GM12878 (cell line): ENCODE results near the gene RFX3. TPM values are rescaled to one million over a fixed set of nuclear protein-coding genes. Genes with fewer than 3 reads are reported as not detected.

ENCODE experiments used
- ATAC-seq: fragments of 200-7000 bp; cut with Tn5 transposase; 3 replicates; pipeline ENCODE4 v1.9.1; 2020; ENCODE audit warnings: mild to moderate bottlenecking, moderate library complexity
- BruUV-seq: library from RNA; stranded (reverse); fragments of 400-500 nt; replicated peaks from 2 replicates; lab custom pipeline; 2021; lab: Mats Ljungman, UMichigan
- CTCF ChIA-PET: fragments of 300-600 bp; sonication (Branson Sonifier 250); formaldehyde crosslinking; extraction: SDS; loops from one replicate; lab custom pipeline; 2021; ENCODE audit warnings: inconsistent platforms; lab: Yijun Ruan, JAX
- POLR2A ChIA-PET: fragments of 350-600 bp; formaldehyde crosslinking; extraction: SDS; loops from one replicate; lab custom pipeline; 2021; ENCODE audit warnings: inconsistent platforms; lab: Charles Lee
- RAD21 ChIA-PET: fragments of 300-600 bp; sonication (Branson Sonifier 250); formaldehyde crosslinking; loops from one replicate; lab custom pipeline; 2023; ENCODE audit warnings: antibody characterized with exemption; ENCODE audit not compliant: unreplicated experiment; lab: Charles Lee
- SMC1A ChIA-PET: fragments of 300-600 bp; sonication (Branson Sonifier 250); formaldehyde crosslinking; loops from one replicate; lab custom pipeline; 2023; ENCODE audit not compliant: unreplicated experiment, uncharacterized antibody; lab: Charles Lee
- DNase-seq: peaks from one replicate; pipeline ENCODE4 v3.0.0-alpha.2; 2011; ENCODE audit warnings: low read depth, low spot score
- FAIRE-seq: peaks from 3 replicates; lab custom pipeline; 2011; peaks lifted over from hg19 to GRCh38; lab: Jason Lieb, UNC
- H2AFZ ChIP-seq: 2 replicates; pipeline ENCODE4 v1.6.0; 2011; ENCODE audit warnings: low read depth, low read length, control low read depth; ENCODE audit not compliant: control insufficient read depth
- H3K27ac ChIP-seq: 2 replicates; pipeline ENCODE4 v1.5.1; 2011; ENCODE audit warnings: control low read depth; ENCODE audit not compliant: control insufficient read depth, insufficient read depth
- H3K27me3 ChIP-seq, 2 experiments: replicated peaks in 1 of 2; 2 replicates each; pipeline versions ENCODE4 v1.6.0 to v1.6.1; 2011; ENCODE audit warnings: low read length in 1 of 2; ENCODE audit not compliant: control insufficient read depth in 2 of 2, insufficient read depth in 2 of 2
- H3K36me3 ChIP-seq, 2 experiments: 2 replicates each; pipeline ENCODE4 v1.5.1; 2011; ENCODE audit warnings: low read length in 1 of 2; ENCODE audit not compliant: control insufficient read depth in 2 of 2, insufficient read depth in 2 of 2
- H3K4me1 ChIP-seq: 2 replicates; pipeline ENCODE4 v1.6.1; 2011; ENCODE audit warnings: mild to moderate bottlenecking, low read length, moderate library complexity, mixed read lengths; ENCODE audit not compliant: control insufficient read depth, insufficient read depth
- H3K4me2 ChIP-seq: 2 replicates; pipeline ENCODE4 v1.6.0; 2011; ENCODE audit warnings: control low read depth; ENCODE audit not compliant: control insufficient read depth, insufficient read depth
- H3K4me3 ChIP-seq: fragments of 200-600 bp; sonication (generic); 2 replicates; pipeline ENCODE4 v1.5.1; 2016
- H3K79me2 ChIP-seq: 2 replicates; pipeline ENCODE4 v1.6.0; 2011; ENCODE audit warnings: low read length; ENCODE audit not compliant: control insufficient read depth, insufficient read depth
- H3K9ac ChIP-seq: 2 replicates; pipeline ENCODE4 v1.8.0; 2011; ENCODE audit warnings: low read length, control low read depth, mixed read lengths; ENCODE audit not compliant: control insufficient read depth, insufficient read depth
- H3K9me3 ChIP-seq: replicated peaks from 3 replicates; pipeline ENCODE4 v1.5.1; 2011; ENCODE audit warnings: mild to moderate bottlenecking, low read length; ENCODE audit not compliant: control insufficient read depth, insufficient read depth
- H4K20me1 ChIP-seq: 2 replicates; pipeline ENCODE4 v1.6.0; 2011; ENCODE audit not compliant: control insufficient read depth, insufficient read depth
- ASH2L ChIP-seq: fragments of 300-600, 200-600 bp; sonication (generic); IDR thresholded peaks from 2 replicates; pipeline ENCODE4 v1.6.1; 2017; ENCODE audit warnings: low read depth, mild to moderate bottlenecking, borderline replicate concordance
- BHLHE40 ChIP-seq, 2 experiments: fragments of 450-650 bp in 1 of 2; IDR thresholded peaks; 2 replicates each; pipeline ENCODE4 v1.6.1; 2011 to 2017; ENCODE audit warnings: low read depth in 2 of 2, borderline replicate concordance in 1 of 2, improper control_type of control experiment in 1 of 2, low read length in 1 of 2, mild to moderate bottlenecking in 1 of 2
- DPF2 ChIP-seq: fragments of 450-650 bp; IDR thresholded peaks from 2 replicates; pipeline ENCODE4 v1.6.1; 2017; ENCODE audit warnings: mild to moderate bottlenecking
- IRF4 ChIP-seq: IDR thresholded peaks from 2 replicates; pipeline ENCODE4 v1.6.1; 2011; ENCODE audit warnings: low read depth, low read length
- MYB ChIP-seq: fragments of 150-350 bp; IDR thresholded peaks from 2 replicates; pipeline ENCODE4 v1.6.1; 2014; ENCODE audit warnings: mild to moderate bottlenecking, low read depth, low read length, borderline replicate concordance
- MYC ChIP-seq: IDR thresholded peaks from 2 replicates; pipeline ENCODE4 v1.6.1; 2011; ENCODE audit warnings: mild to moderate bottlenecking, low read length, moderate library complexity, inconsistent platforms; ENCODE audit not compliant: insufficient read depth, insufficient replicate concordance, insufficient read length, severe bottlenecking
- SIX5 ChIP-seq: IDR thresholded peaks from 2 replicates; pipeline ENCODE4 v1.6.1; 2011; ENCODE audit warnings: mild to moderate bottlenecking, low read depth, low read length, moderate library complexity; ENCODE audit not compliant: severe bottlenecking
- SP1 ChIP-seq: IDR thresholded peaks from one replicate; pipeline ENCODE4 v1.6.1; 2011; ENCODE audit warnings: low read depth, low read length
- ZNF24 ChIP-seq: fragments of 450-650 bp; IDR thresholded peaks from 2 replicates; pipeline ENCODE4 v1.6.1; 2017; ENCODE audit warnings: antibody characterized with exemption, mild to moderate bottlenecking
- ZNF687 ChIP-seq: fragments of 450-650 bp; IDR thresholded peaks from 2 replicates; pipeline ENCODE4 v1.6.1; 2017; ENCODE audit warnings: mild to moderate bottlenecking, moderate library complexity
- ZZZ3 ChIP-seq: IDR thresholded peaks from 2 replicates; pipeline ENCODE4 v1.6.1; 2011; ENCODE audit warnings: low read depth; ENCODE audit not compliant: control insufficient read depth, insufficient read length
- WGBS: methylation state at CpG from one replicate; pipeline ENCODE4 v1.1.6; 2016; ENCODE audit warnings: low lambda C conversion rate; ENCODE audit not compliant: insufficient replicate concordance, insufficient coverage; ENCODE audit errors: missing lambda C conversion rate; 5-methylcytosine and 5-hydroxymethylcytosine counted together
- in situ Hi-C: fragments of 300-500 bp; cut with MboI; formaldehyde crosslinking; loops from 9 replicates; pipeline ENCODE4 v1.14.3; 2018; ENCODE audit warnings: mixed read lengths
- intact Hi-C: fragments of 100-400 bp; cut with micrococcal nuclease; formaldehyde crosslinking; loops from one replicate; pipeline ENCODE4 v1.14.2; 2022; ENCODE audit not compliant: unreplicated experiment
- polyA plus RNA-seq, 11 experiments: library from polyadenylated mRNA; depleted of rRNA in 4 of 11; unstranded in 6 of 11; stranded (reverse) in 5 of 11; fragments of >200 nt; fragmentation: Nextera tagmentation in 4 of 11; fragmentation: Illumina TruSeq in 1 of 11; extraction: Ambion mirVana in 4 of 11; extraction: Trizol in 1 of 11; gene quantifications; 1 replicate in 1 of 11; 2 replicates in 10 of 11; pipeline versions ENCODE4 v1.2.1 to v1.2.3, GENCODE V29; 2011 to 2016; ENCODE audit warnings: inconsistent platforms in 2 of 11, missing spikeins in 2 of 11, low read depth in 1 of 11
- total RNA-seq, 4 experiments: library from RNA; depleted of rRNA in 3 of 4; stranded (reverse); fragments of >200 nt in 3 of 4; fragmentation: Illumina TruSeq in 1 of 4; extraction: Trizol in 1 of 4; gene quantifications; 2 replicates each; pipeline versions ENCODE4 v1.2.1 to v1.2.3, GENCODE V29; 2013 to 2021
- TF ChIP-seq, protein P1 (sequence below): fragments of 450-650 bp; IDR thresholded peaks from 2 replicates; pipeline ENCODE4 v1.6.1; 2014; ENCODE audit warnings: mild to moderate bottlenecking
- TF ChIP-seq, protein P2 (sequence below): IDR thresholded peaks from 2 replicates; pipeline ENCODE4 v1.6.1; 2012; ENCODE audit warnings: low read depth, low read length, improper control_type of control experiment
- TF ChIP-seq, protein P3 (sequence below): fragments of 450-650 bp; formaldehyde crosslinking; IDR thresholded peaks from 2 replicates; pipeline ENCODE4 v1.4.0; 2022; ENCODE audit warnings: mild to moderate bottlenecking, moderate library complexity

RFX3 gene
- total and polyA plus RNA-seq, 10 of the 15 experiments (the other 5 are each of a cell fraction or from before 2014, with no cell fraction given), result 1.2 to 26.4 (median 6.7) TPM

DNA sequence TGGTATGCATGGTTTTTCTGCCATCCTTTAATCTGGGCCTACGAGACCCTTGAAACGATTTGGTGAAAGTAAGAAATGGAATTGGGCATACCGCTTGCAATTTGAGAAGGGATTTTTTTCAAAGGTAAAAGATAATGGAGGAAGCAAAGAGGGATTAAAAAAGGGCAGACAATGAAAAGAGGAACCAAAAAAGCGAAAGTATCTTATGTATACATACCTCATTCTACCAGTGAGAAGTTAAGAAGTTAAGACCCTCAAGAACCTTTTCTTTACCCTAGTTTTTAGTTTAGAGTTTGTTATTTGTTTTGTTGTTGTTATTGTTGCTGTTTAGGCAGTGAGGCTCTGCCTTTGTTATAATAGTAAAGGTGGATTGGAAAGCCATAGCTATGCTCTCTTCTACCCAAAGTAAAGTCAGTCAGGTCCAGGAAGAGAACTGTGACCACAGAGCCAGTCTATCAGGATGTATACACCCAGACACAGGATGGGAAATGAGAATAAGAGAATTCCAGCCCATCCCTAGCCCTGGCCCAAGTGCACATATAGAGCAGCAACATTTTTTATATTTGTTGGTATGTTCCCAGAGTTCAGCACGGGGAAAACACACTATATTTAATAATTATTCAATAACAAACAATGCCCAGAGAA is 166.6 kb downstream of the RFX3 start:
- WGBS, result 97% methylated on average over 5 of the region's 5 CpGs
- Histone ChIP-seq H3K4me3 (no peak overlapping the region), H4K20me1 (no peaks in the 10 kb centered on the region), H3K27me3 (no peaks in the 10 kb centered on the region), H3K4me2 (no peak overlapping the region), H3K9me3 (peaks cover 8% of the 10 kb centered on the region), H3K36me3 (no peaks in the 10 kb centered on the region), H2AFZ (no peak overlapping the region), H3K27ac (no peak overlapping the region), H3K4me1 (no peaks in the 10 kb centered on the region), H3K79me2 (no peaks in the 10 kb centered on the region), H3K9ac (no peak overlapping the region)
- ATAC-seq (peak; percentile 61), DNase-seq (no peak), FAIRE-seq (no peak)
- intact Hi-C loops (no loop called here), in situ Hi-C loops (no loop called here)
- BruUV-seq, result no TSS peak
- ChIA-PET CTCF (no interaction called here), POLR2A (no interaction called here), SMC1A (interaction anchor here (1.0 kb wide), 1 partner anchor 82 kb away, joined by 3 read pairs; no protein-coding TSS in a partner anchor), RAD21 (no interaction called here)
- TF ChIP-seq DPF2 (no peak), IRF4 (no peak), ASH2L (no peak), ZNF687 (no peak), MYB (no peak), BHLHE40 (IDR thresholded peaks at IDR 0.05; ENCODE audit: borderline replicate concordance in 1 of 2, low read depth in 2 of 2, low read length in 1 of 2) (no peak), ZZZ3 (no peak), SP1 (no peak), SIX5 (no peak), ZNF24 (no peak), MYC (no peak)
- TF ChIP-seq, protein P1, sequence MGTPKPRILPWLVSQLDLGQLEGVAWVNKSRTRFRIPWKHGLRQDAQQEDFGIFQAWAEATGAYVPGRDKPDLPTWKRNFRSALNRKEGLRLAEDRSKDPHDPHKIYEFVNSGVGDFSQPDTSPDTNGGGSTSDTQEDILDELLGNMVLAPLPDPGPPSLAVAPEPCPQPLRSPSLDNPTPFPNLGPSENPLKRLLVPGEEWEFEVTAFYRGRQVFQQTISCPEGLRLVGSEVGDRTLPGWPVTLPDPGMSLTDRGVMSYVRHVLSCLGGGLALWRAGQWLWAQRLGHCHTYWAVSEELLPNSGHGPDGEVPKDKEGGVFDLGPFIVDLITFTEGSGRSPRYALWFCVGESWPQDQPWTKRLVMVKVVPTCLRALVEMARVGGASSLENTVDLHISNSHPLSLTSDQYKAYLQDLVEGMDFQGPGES, result no peak
- TF ChIP-seq, protein P2, sequence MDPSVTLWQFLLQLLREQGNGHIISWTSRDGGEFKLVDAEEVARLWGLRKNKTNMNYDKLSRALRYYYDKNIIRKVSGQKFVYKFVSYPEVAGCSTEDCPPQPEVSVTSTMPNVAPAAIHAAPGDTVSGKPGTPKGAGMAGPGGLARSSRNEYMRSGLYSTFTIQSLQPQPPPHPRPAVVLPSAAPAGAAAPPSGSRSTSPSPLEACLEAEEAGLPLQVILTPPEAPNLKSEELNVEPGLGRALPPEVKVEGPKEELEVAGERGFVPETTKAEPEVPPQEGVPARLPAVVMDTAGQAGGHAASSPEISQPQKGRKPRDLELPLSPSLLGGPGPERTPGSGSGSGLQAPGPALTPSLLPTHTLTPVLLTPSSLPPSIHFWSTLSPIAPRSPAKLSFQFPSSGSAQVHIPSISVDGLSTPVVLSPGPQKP, result no peak
- TF ChIP-seq, protein P3, sequence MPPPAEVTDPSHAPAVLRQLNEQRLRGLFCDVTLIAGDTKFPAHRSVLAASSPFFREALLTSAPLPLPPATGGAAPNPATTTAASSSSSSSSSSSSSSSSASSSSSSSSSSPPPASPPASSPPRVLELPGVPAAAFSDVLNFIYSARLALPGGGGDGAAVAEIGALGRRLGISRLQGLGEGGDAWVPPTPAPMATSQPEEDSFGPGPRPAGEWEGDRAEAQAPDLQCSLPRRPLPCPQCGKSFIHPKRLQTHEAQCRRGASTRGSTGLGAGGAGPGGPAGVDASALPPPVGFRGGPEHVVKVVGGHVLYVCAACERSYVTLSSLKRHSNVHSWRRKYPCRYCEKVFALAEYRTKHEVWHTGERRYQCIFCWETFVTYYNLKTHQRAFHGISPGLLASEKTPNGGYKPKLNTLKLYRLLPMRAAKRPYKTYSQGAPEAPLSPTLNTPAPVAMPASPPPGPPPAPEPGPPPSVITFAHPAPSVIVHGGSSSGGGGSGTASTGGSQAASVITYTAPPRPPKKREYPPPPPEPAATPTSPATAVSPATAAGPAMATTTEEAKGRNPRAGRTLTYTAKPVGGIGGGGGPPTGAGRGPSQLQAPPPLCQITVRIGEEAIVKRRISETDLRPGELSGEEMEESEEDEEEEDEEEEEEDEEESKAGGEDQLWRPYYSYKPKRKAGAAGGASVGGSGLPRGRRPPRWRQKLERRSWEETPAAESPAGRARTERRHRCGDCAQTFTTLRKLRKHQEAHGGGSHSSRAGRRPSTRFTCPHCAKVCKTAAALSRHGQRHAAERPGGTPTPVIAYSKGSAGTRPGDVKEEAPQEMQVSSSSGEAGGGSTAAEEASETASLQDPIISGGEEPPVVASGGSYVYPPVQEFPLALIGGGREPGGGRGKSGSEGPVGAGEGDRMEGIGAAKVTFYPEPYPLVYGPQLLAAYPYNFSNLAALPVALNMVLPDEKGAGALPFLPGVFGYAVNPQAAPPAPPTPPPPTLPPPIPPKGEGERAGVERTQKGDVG (CRISPR knock-in tag), result no peak
